ENCODE results near the gene ZMIZ1.

The ZMIZ1 gene

GRCh38 chr10:79305988-79306387 lies 237.2 kb downstream of the ZMIZ1 start:
- no peak overlapping the region for H3K27ac ChIP-seq (ENCODE audit: extremely low read depth, low read depth, low read length)
- no peak overlapping the region for H3K4me3 ChIP-seq (ENCODE audit: low read depth, low read length)
- no peaks in the 10 kb centered on the region for H3K9me3 ChIP-seq (ENCODE audit: control insufficient read depth, insufficient read depth, low read depth, low read length)
- CTCF ChIA-PET = interaction anchor here (0.7 kb wide), 1 partner anchor 9 kb away, joined by 3 read pairs; no protein-coding TSS in a partner anchor
- H3K4me1 ChIP-seq (ENCODE audit: control insufficient read depth, insufficient read depth, low read length) = no peaks in the 10 kb centered on the region
- TF ChIP-seq ZSCAN4 (tag by site-specific recombination; IDR thresholded peaks at IDR 0.05) (no peak), FEZF1 (tag by site-specific recombination; IDR thresholded peaks at IDR 0.05) (no peak), SP7 (tag by site-specific recombination; IDR thresholded peaks at IDR 0.05) (no peak), ZNF76 (tag by site-specific recombination; IDR thresholded peaks at IDR 0.05; ENCODE audit: borderline replicate concordance, low read depth) (no peak), ZNF174 (tag by site-specific recombination; IDR thresholded peaks at IDR 0.05) (no peak), HOXA7 (CRISPR knock-in tag; IDR thresholded peaks at IDR 0.05; ENCODE audit: borderline replicate concordance) (no peak), ZNF560 (tag by site-specific recombination; IDR thresholded peaks at IDR 0.05; ENCODE audit: borderline replicate concordance) (no peak), ZBTB21 (tag by site-specific recombination; IDR thresholded peaks at IDR 0.05) (no peak), ZNF184 (tag by site-specific recombination; IDR thresholded peaks at IDR 0.05) (no peak)
- POLR2A ChIA-PET = no interaction called here
- peaks cover 0 to 80% of the 10 kb centered on the region in 2 experiments; a peak in 2 of 3 replicates for H3K36me3 ChIP-seq (ENCODE audit: control insufficient read depth in 2 of 2, insufficient read depth in 1 of 2, low read length in 2 of 2)

GRCh38 chr10:79306644-79307220 lies 238.0 kb downstream of the ZMIZ1 start:
- Histone ChIP-seq H3K9me3 (ENCODE audit: control insufficient read depth, insufficient read depth, low read depth, low read length) (no peaks in the 10 kb centered on the region), H3K27ac (ENCODE audit: extremely low read depth, low read depth, low read length) (no peak overlapping the region), H3K4me1 (ENCODE audit: control insufficient read depth, insufficient read depth, low read length) (no peaks in the 10 kb centered on the region), H3K4me3 (ENCODE audit: low read depth, low read length) (no peak overlapping the region), H3K36me3 (ENCODE audit: control insufficient read depth in 2 of 2, insufficient read depth in 1 of 2, low read length in 2 of 2) (peaks cover 0 to 72% of the 10 kb centered on the region in 2 experiments; a peak in 2 of 3 replicates)
- no peak for TF ChIP-seq REPIN1 (tag by site-specific recombination; IDR thresholded peaks at IDR 0.05; ENCODE audit: low read depth)
- TF ChIP-seq ZNF513 (tag by site-specific recombination; IDR thresholded peaks at IDR 0.05) = no peak
- TF ChIP-seq ZBTB21 (tag by site-specific recombination; IDR thresholded peaks at IDR 0.05) = no peak
- no peak for TF ChIP-seq ZNF266 (tag by site-specific recombination; IDR thresholded peaks at IDR 0.05; ENCODE audit: low read depth)
- TF ChIP-seq ZNF19 (tag by site-specific recombination; IDR thresholded peaks at IDR 0.05; ENCODE audit: low read depth) = no peak
- no peak for TF ChIP-seq KLF17 (tag by site-specific recombination; IDR thresholded peaks at IDR 0.05)
- ChIA-PET POLR2A (no interaction called here), CTCF (no interaction called here)

GRCh38 chr10:79308016-79308415 lies 239.2 kb downstream of the ZMIZ1 start:
- peaks cover 0 to 69% of the 10 kb centered on the region in 2 experiments; a peak in 2 of 3 replicates for H3K36me3 ChIP-seq (ENCODE audit: control insufficient read depth in 2 of 2, insufficient read depth in 1 of 2, low read length in 2 of 2)
- CTCF ChIA-PET = no interaction called here
- no peak overlapping the region for H3K27ac ChIP-seq (ENCODE audit: extremely low read depth, low read depth, low read length)
- no peaks in the 10 kb centered on the region for H3K4me1 ChIP-seq (ENCODE audit: control insufficient read depth, insufficient read depth, low read length)
- no peaks in the 10 kb centered on the region for H3K9me3 ChIP-seq (ENCODE audit: control insufficient read depth, insufficient read depth, low read depth, low read length)
- H3K4me3 ChIP-seq (ENCODE audit: low read depth, low read length) = no peak overlapping the region
- no peak for TF ChIP-seq ZNF280D (tag by site-specific recombination; IDR thresholded peaks at IDR 0.05)
- POLR2A ChIA-PET = no interaction called here

Measured in HEK293 (cell line).